Measurements from ENCODE around the gene SRSF12. TPM values are rescaled to one million over a fixed set of nuclear protein-coding genes. Genes with fewer than 3 reads are reported as not detected.
"Not testable (repeated sequence)": the region's sequence is repeated elsewhere in the genome, so short reads cannot be mapped to it uniquely, and the experiment has no call there.

Gene SRSF12
- total RNA-seq, 2 experiments from 2014 or later: not detected

DNA sequence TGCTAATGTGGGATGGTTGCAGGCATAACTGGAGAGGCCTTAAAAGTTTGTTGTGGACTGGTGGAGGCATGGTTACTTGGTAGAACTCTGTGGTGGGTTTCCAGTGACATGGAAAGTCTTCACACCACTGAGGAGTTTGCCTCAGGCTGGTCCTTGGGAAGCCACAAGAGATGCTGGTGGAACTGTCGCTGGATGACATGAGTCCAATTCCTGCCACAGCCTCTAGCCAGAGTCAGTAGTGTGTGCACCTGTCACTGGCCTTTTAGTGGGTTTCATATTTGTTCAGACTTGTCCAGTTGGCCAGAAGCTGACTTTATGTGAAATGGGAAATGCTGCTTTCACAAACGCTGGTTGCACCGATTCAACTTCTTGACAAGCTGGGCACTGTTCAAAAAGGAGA lies 13.7 kb upstream of the SRSF12 start:
- peaks cover 5% of the 10 kb centered on the region for H3K36me3 Mint-ChIP-seq (ENCODE audit: low read depth)
- no peaks in the 10 kb centered on the region for H3K27me3 Mint-ChIP-seq
- DNase-seq (no peak), ATAC-seq (ENCODE audit: poor library complexity) (no peak)
- peaks cover 0 to 7% of the 10 kb centered on the region in 2 experiments for H3K9me3 ChIP-seq (ENCODE audit: control insufficient read depth in 1 of 2, insufficient read depth in 1 of 2, low read length in 2 of 2)
- H3K4me1 Mint-ChIP-seq (ENCODE audit: low read depth): no peaks in the 10 kb centered on the region
- H3K27ac Mint-ChIP-seq: no peak overlapping the region
- H3K4me3 ChIP-seq (ENCODE audit: low read length): no peak overlapping the region
- intact Hi-C loops (cut with DNase I, micrococcal nuclease): no loop called here
- CTCF ChIA-PET: no interaction called here
- TF ChIP-seq, protein P1, sequence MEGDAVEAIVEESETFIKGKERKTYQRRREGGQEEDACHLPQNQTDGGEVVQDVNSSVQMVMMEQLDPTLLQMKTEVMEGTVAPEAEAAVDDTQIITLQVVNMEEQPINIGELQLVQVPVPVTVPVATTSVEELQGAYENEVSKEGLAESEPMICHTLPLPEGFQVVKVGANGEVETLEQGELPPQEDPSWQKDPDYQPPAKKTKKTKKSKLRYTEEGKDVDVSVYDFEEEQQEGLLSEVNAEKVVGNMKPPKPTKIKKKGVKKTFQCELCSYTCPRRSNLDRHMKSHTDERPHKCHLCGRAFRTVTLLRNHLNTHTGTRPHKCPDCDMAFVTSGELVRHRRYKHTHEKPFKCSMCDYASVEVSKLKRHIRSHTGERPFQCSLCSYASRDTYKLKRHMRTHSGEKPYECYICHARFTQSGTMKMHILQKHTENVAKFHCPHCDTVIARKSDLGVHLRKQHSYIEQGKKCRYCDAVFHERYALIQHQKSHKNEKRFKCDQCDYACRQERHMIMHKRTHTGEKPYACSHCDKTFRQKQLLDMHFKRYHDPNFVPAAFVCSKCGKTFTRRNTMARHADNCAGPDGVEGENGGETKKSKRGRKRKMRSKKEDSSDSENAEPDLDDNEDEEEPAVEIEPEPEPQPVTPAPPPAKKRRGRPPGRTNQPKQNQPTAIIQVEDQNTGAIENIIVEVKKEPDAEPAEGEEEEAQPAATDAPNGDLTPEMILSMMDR (IDR thresholded peaks at IDR 0.05): no peak
- peaks cover 4% of the 10 kb centered on the region for H3K9me3 Mint-ChIP-seq
- H3K27me3 ChIP-seq (ENCODE audit: control insufficient read depth in 1 of 2, insufficient read depth in 2 of 2, low read length in 2 of 2): no peaks in the 10 kb centered on the region
- H3K4me3 Mint-ChIP-seq: no peak overlapping the region
- POLR2A ChIA-PET: interaction anchor here (1.2 kb wide), 1 partner anchor 14 kb away, joined by 3 read pairs; the partner anchor contains the start of gene PM20D2
- H3K4me1 ChIP-seq (ENCODE audit: insufficient read depth, low read length): no peaks in the 10 kb centered on the region
- no peak overlapping the region for H3K27ac ChIP-seq (ENCODE audit: low read depth in 1 of 2, low read length in 2 of 2)
- H3K36me3 ChIP-seq (ENCODE audit: insufficient read depth, low read length): no peaks in the 10 kb centered on the region

GRCh38 chr6:89128256-89128671 lies 10.4 kb upstream of the SRSF12 start:
- H3K9me3 Mint-ChIP-seq; H3K27me3 ChIP-seq (ENCODE audit: control insufficient read depth in 1 of 2, insufficient read depth in 2 of 2, low read length in 2 of 2); DNase-seq; H3K36me3 ChIP-seq (ENCODE audit: insufficient read depth, low read length); H3K27ac ChIP-seq (ENCODE audit: low read depth in 1 of 2, low read length in 2 of 2); H3K27ac Mint-ChIP-seq; H3K4me1 ChIP-seq (ENCODE audit: insufficient read depth, low read length); H3K4me1 Mint-ChIP-seq (ENCODE audit: low read depth); H3K9me3 ChIP-seq (ENCODE audit: control insufficient read depth in 1 of 2, insufficient read depth in 1 of 2, low read length in 2 of 2); ATAC-seq (ENCODE audit: poor library complexity); CTCF ChIA-PET; H3K4me3 Mint-ChIP-seq; H3K4me3 ChIP-seq (ENCODE audit: low read length); intact Hi-C loops (cut with DNase I, micrococcal nuclease); H3K27me3 Mint-ChIP-seq; POLR2A ChIA-PET: not testable (repeated sequence)
- peaks cover 12% of the 10 kb centered on the region for H3K36me3 Mint-ChIP-seq (ENCODE audit: low read depth)

GRCh38 chr6:89122625-89123024 lies 4.8 kb upstream of the SRSF12 start:
- Histone ChIP-seq H3K36me3 (ENCODE audit: insufficient read depth, low read length) (no peaks in the 10 kb centered on the region), H3K27ac (ENCODE audit: low read depth in 1 of 2, low read length in 2 of 2) (no peak overlapping the region), H3K4me1 (ENCODE audit: insufficient read depth, low read length) (peaks cover 5% of the 10 kb centered on the region), H3K4me3 (ENCODE audit: low read length) (no peak overlapping the region), H3K9me3 (ENCODE audit: control insufficient read depth in 1 of 2, insufficient read depth in 1 of 2, low read length in 2 of 2) (peaks cover 0 to 6% of the 10 kb centered on the region in 2 experiments), H3K27me3 (ENCODE audit: control insufficient read depth in 1 of 2, insufficient read depth in 2 of 2, low read length in 2 of 2) (no peaks in the 10 kb centered on the region)
- no peak overlapping the region for H3K4me3 Mint-ChIP-seq
- ChIA-PET POLR2A (no interaction called here), CTCF (interaction anchor here (1.3 kb wide), 1 partner anchor 140 kb away, joined by 3 read pairs; no protein-coding TSS in a partner anchor)
- no peaks in the 10 kb centered on the region for H3K4me1 Mint-ChIP-seq (ENCODE audit: low read depth)
- intact Hi-C loops (cut with DNase I, micrococcal nuclease): loop anchor here in 1 of 2 experiments (5.0 kb wide), 1 partner anchor 120 kb away; no protein-coding TSS in a partner anchor
- no peaks in the 10 kb centered on the region for H3K9me3 Mint-ChIP-seq
- H3K27ac Mint-ChIP-seq: no peak overlapping the region
- peaks cover 7% of the 10 kb centered on the region for H3K36me3 Mint-ChIP-seq (ENCODE audit: low read depth)
- no peaks in the 10 kb centered on the region for H3K27me3 Mint-ChIP-seq
- TF ChIP-seq, protein P1 (IDR thresholded peaks at IDR 0.05): peak; percentile 24
- peak in 3 of 14 experiments; percentile 38 to 45 (median 45) for DNase-seq
- peak; percentile 66 for ATAC-seq (ENCODE audit: poor library complexity)

DNA sequence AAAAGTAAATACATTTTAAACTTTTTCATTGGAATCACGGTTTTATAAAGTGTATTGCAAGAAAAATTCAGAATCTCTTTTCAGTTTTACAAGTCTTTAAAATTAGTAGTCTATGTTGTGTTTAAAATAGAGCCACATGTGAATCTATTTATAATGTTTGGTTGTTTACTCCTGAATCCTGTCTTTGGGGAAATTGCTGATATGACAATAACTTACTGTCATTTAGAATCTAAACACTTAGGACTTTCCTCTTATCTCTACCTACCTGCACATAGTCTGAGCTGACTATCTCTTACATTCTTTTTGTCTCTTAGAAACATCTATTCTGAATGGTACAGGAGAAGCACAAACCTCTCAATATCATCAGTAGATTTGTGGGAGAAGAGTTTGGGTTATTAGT lies 4.1 kb upstream of the SRSF12 start:
- no peak overlapping the region for H3K4me3 ChIP-seq (ENCODE audit: low read length)
- ChIA-PET POLR2A (interaction anchor here (0.7 kb wide), 1 partner anchor 24 kb away, joined by 4 read pairs; the partner anchor contains the start of gene PM20D2), CTCF (no interaction called here)
- H3K27ac ChIP-seq (ENCODE audit: low read depth in 1 of 2, low read length in 2 of 2): no peak overlapping the region
- Mint-ChIP-seq H3K4me3 (no peak overlapping the region), H3K4me1 (ENCODE audit: low read depth) (peaks cover 4% of the 10 kb centered on the region), H3K27me3 (peaks cover 4% of the 10 kb centered on the region), H3K27ac (no peak overlapping the region), H3K36me3 (ENCODE audit: low read depth) (peaks cover 7% of the 10 kb centered on the region), H3K9me3 (no peaks in the 10 kb centered on the region)
- TF ChIP-seq, protein P1 (IDR thresholded peaks at IDR 0.05): no peak
- DNase-seq: no peak
- no peaks in the 10 kb centered on the region for H3K36me3 ChIP-seq (ENCODE audit: insufficient read depth, low read length)
- H3K9me3 ChIP-seq (ENCODE audit: control insufficient read depth in 1 of 2, insufficient read depth in 1 of 2, low read length in 2 of 2): no peaks in the 10 kb centered on the region
- H3K4me1 ChIP-seq (ENCODE audit: insufficient read depth, low read length): peaks cover 9% of the 10 kb centered on the region
- no peak for ATAC-seq (ENCODE audit: poor library complexity)
- intact Hi-C loops (cut with DNase I, micrococcal nuclease): loop anchor here in 1 of 2 experiments (5.0 kb wide), 1 partner anchor 120 kb away; no protein-coding TSS in a partner anchor
- peaks cover 0 to 2% of the 10 kb centered on the region in 2 experiments for H3K27me3 ChIP-seq (ENCODE audit: control insufficient read depth in 1 of 2, insufficient read depth in 2 of 2, low read length in 2 of 2)

Measured in CD4-positive, alpha-beta T cell (primary cell).